Panc1 (cell line): ENCODE results near the gene TTC28. TPM values are rescaled to one million over a fixed set of nuclear protein-coding genes. Genes with fewer than 3 reads are reported as not detected.

Experiments used
- ATAC-seq: fragments of 200-7000 bp; cut with Tn5 transposase; 2 replicates; pipeline ENCODE4 v1.9.1; 2020; ENCODE audit warnings: mild to moderate bottlenecking, moderate library complexity
- BruUV-seq: library from RNA; stranded (reverse); fragments of 400-500 nt; replicated peaks from 2 replicates; lab custom pipeline; 2021; lab: Mats Ljungman, UMichigan
- CTCF ChIA-PET: fragments of 300-600 bp; sonication (Branson Sonifier 250); formaldehyde crosslinking; loops from one replicate; lab custom pipeline; 2022; ENCODE audit warnings: antibody characterized with exemption; lab: Charles Lee
- POLR2A ChIA-PET: fragments of 300-600 bp; sonication (Branson Sonifier 250); formaldehyde crosslinking; loops from one replicate; lab custom pipeline; 2022; ENCODE audit warnings: antibody characterized with exemption; lab: Charles Lee
- DNase-seq: peaks from one replicate; pipeline ENCODE4 v3.0.0-alpha.2; 2010; ENCODE audit warnings: low read depth, low spot score
- H3K27ac ChIP-seq: 2 replicates; pipeline ENCODE4 v1.5.1; 2011; ENCODE audit warnings: mild to moderate bottlenecking, low read length, inconsistent platforms
- H3K27me3 ChIP-seq: fragments of 200-500 bp; sonication (Bioruptor generic); 2 replicates; pipeline ENCODE4 v1.6.0; 2014; ENCODE audit warnings: low read length, inconsistent platforms; ENCODE audit not compliant: control insufficient read depth, insufficient read depth
- H3K36me3 ChIP-seq: fragments of 200-500 bp; sonication (Bioruptor generic); 2 replicates; pipeline ENCODE4 v1.5.1; 2014; ENCODE audit warnings: inconsistent platforms, mild to moderate bottlenecking, low read length, moderate library complexity; ENCODE audit not compliant: control insufficient read depth, insufficient read depth
- H3K4me1 ChIP-seq: 2 replicates; pipeline ENCODE4 v1.5.1; 2011; ENCODE audit warnings: inconsistent platforms, mild to moderate bottlenecking, low read length, moderate library complexity; ENCODE audit not compliant: control insufficient read depth, insufficient read depth
- H3K4me3 ChIP-seq, 2 experiments: 2 replicates each; pipeline ENCODE4 v1.5.1; 2011 to 2012; ENCODE audit warnings: low read depth in 2 of 2, low read length in 2 of 2, mild to moderate bottlenecking in 2 of 2, inconsistent platforms in 1 of 2, moderate library complexity in 1 of 2
- H3K9me3 ChIP-seq: fragments of 200-500 bp; sonication (Bioruptor generic); 2 replicates; pipeline ENCODE4 v1.5.1; 2014; ENCODE audit warnings: low read depth, mild to moderate bottlenecking, inconsistent platforms, low read length, moderate library complexity; ENCODE audit not compliant: control insufficient read depth, insufficient read depth
- POLR2AphosphoS5 ChIP-seq: IDR thresholded peaks from 2 replicates; pipeline ENCODE4 v1.6.1; 2012; ENCODE audit warnings: mild to moderate bottlenecking, low read depth, low read length, moderate library complexity
- SIN3A ChIP-seq: IDR thresholded peaks from 2 replicates; pipeline ENCODE4 v1.6.1; 2012; ENCODE audit warnings: low read depth, mild to moderate bottlenecking, low read length, moderate library complexity, borderline replicate concordance; ENCODE audit not compliant: insufficient read depth
- TCF7L2 ChIP-seq: IDR thresholded peaks from 2 replicates; pipeline ENCODE4 v1.6.1; 2011; ENCODE audit warnings: mild to moderate bottlenecking, low read depth, low read length, inconsistent platforms
- in situ Hi-C: cut with HindIII; loops from 2 replicates; pipeline ENCODE4 v1.10.0; 2016; ENCODE audit warnings: low sequenced_read_pairs, low pct_unique_long_range_greater_than_20kb
- intact Hi-C: fragments of 100-400 bp; cut with micrococcal nuclease; formaldehyde crosslinking; loops from one replicate; pipeline ENCODE4 v1.10.0; 2022; ENCODE audit not compliant: unreplicated experiment
- total RNA-seq: library from RNA; stranded (reverse); gene quantifications from one replicate; pipeline ENCODE4 v1.2.1, GENCODE V29; 2021; ENCODE audit not compliant: unreplicated experiment
- TF ChIP-seq, protein P1 (sequence below): fragments of 450-650 bp; IDR thresholded peaks from 2 replicates; pipeline ENCODE4 v1.5.1; 2017; ENCODE audit warnings: mild to moderate bottlenecking
- TF ChIP-seq, protein P2 (sequence below), 2 experiments: IDR thresholded peaks; 2 replicates each; pipeline ENCODE4 v1.6.1; 2011 to 2012; ENCODE audit warnings: low read depth in 2 of 2, control low read depth in 1 of 2, low read length in 1 of 2, mild to moderate bottlenecking in 1 of 2, moderate library complexity in 1 of 2; ENCODE audit not compliant: insufficient read depth in 1 of 2

TTC28 gene
- total RNA-seq, 1 experiment from 2014 or later: 24.8 TPM

DNA sequence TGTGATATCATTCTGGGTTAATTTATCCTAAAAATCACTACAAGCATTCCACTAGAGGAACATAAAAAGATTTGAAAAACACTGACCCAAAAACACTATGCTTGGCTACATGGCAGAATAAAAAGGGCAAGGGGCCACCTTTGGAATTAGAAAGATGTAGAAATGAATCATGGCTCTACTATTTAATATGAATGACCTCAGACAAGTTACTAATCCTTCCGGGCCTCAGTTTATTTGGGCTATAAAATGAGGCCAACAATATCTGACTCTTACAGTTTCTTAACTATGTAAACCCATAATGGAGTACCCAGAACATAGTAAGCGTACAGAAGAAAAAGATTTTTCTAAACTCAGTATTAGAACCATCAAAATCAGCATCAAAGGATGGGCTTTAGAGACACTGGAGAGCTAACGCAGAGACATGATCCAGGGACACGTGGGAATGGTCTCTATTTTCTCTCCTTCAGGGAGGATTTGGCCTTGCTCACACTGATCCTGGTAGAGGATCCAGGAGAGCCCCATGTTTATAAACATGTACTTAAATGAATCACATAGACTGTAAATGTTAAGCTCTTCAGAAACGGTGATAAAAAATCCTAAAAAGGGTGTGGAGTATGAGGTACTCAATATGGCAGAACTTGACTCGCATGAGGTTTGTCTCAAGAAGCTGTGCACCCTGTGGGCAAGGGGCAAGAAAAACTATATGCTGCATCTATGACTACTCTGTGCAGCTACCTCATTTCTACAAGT lies 472.2 kb downstream of the TTC28 start:
- intact Hi-C loops: no loop called here
- no TSS peak for BruUV-seq
- POLR2A ChIA-PET: no interaction called here

DNA sequence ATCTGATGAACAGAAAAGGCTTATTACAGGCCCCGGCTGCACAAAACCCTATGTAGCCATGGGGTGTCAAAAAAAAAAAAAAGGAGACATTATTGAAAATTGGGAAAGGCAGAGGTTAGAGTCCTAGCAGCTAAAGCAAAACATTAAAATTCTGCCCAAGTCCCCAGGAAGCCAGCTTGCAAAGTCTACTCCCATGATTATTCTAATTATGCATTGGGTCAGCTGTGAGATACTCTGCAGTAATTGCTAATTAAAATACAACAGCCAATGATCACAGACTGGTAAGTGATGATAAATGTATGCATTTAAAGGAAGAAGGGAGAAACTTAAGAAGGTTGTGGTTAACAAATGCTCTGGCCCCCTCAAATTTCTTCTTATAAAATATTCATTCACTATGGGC lies 473.7 kb downstream of the TTC28 start:
- H3K9me3 ChIP-seq: no peaks in the 10 kb centered on the region
- no peak overlapping the region for H3K4me3 ChIP-seq
- in situ Hi-C loops (no loop called here), intact Hi-C loops (no loop called here)
- DNase-seq (no peak), ATAC-seq (no peak)
- H3K27ac ChIP-seq: no peak overlapping the region
- ChIA-PET POLR2A (interaction anchor here (0.5 kb wide), 1 partner anchor 392 kb away, joined by 3 read pairs; no protein-coding TSS in a partner anchor), CTCF (no interaction called here)
- no peaks in the 10 kb centered on the region for H3K27me3 ChIP-seq
- no TSS peak for BruUV-seq
- H3K36me3 ChIP-seq: no peaks in the 10 kb centered on the region
- H3K4me1 ChIP-seq: no peaks in the 10 kb centered on the region
- TF ChIP-seq SIN3A: no peak
- TF ChIP-seq, protein P1, sequence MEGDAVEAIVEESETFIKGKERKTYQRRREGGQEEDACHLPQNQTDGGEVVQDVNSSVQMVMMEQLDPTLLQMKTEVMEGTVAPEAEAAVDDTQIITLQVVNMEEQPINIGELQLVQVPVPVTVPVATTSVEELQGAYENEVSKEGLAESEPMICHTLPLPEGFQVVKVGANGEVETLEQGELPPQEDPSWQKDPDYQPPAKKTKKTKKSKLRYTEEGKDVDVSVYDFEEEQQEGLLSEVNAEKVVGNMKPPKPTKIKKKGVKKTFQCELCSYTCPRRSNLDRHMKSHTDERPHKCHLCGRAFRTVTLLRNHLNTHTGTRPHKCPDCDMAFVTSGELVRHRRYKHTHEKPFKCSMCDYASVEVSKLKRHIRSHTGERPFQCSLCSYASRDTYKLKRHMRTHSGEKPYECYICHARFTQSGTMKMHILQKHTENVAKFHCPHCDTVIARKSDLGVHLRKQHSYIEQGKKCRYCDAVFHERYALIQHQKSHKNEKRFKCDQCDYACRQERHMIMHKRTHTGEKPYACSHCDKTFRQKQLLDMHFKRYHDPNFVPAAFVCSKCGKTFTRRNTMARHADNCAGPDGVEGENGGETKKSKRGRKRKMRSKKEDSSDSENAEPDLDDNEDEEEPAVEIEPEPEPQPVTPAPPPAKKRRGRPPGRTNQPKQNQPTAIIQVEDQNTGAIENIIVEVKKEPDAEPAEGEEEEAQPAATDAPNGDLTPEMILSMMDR: no peak
- TF ChIP-seq, protein P2, sequence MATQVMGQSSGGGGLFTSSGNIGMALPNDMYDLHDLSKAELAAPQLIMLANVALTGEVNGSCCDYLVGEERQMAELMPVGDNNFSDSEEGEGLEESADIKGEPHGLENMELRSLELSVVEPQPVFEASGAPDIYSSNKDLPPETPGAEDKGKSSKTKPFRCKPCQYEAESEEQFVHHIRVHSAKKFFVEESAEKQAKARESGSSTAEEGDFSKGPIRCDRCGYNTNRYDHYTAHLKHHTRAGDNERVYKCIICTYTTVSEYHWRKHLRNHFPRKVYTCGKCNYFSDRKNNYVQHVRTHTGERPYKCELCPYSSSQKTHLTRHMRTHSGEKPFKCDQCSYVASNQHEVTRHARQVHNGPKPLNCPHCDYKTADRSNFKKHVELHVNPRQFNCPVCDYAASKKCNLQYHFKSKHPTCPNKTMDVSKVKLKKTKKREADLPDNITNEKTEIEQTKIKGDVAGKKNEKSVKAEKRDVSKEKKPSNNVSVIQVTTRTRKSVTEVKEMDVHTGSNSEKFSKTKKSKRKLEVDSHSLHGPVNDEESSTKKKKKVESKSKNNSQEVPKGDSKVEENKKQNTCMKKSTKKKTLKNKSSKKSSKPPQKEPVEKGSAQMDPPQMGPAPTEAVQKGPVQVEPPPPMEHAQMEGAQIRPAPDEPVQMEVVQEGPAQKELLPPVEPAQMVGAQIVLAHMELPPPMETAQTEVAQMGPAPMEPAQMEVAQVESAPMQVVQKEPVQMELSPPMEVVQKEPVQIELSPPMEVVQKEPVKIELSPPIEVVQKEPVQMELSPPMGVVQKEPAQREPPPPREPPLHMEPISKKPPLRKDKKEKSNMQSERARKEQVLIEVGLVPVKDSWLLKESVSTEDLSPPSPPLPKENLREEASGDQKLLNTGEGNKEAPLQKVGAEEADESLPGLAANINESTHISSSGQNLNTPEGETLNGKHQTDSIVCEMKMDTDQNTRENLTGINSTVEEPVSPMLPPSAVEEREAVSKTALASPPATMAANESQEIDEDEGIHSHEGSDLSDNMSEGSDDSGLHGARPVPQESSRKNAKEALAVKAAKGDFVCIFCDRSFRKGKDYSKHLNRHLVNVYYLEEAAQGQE (IDR thresholded peaks at IDR 0.05; ENCODE audit: insufficient read depth in 1 of 2, low read depth in 2 of 2, low read length in 1 of 2): no peak
- no peak for TF ChIP-seq POLR2AphosphoS5
- TF ChIP-seq TCF7L2: no peak

More for the DNA sequence above, 472.2 kb downstream of the TTC28 start:
- H3K4me3 ChIP-seq: no peak overlapping the region
- ATAC-seq: no peak
- H3K9me3 ChIP-seq: no peaks in the 10 kb centered on the region
- no peak overlapping the region for H3K27ac ChIP-seq
- no peak for DNase-seq
- H3K27me3 ChIP-seq: no peaks in the 10 kb centered on the region
- H3K36me3 ChIP-seq: no peaks in the 10 kb centered on the region
- in situ Hi-C loops: no loop called here
- no peaks in the 10 kb centered on the region for H3K4me1 ChIP-seq
- TF ChIP-seq, protein P2 (IDR thresholded peaks at IDR 0.05; ENCODE audit: insufficient read depth in 1 of 2, low read depth in 2 of 2, low read length in 1 of 2): no peak
- TF ChIP-seq SIN3A (no peak), POLR2AphosphoS5 (no peak), TCF7L2 (no peak)
- TF ChIP-seq, protein P1: no peak
- CTCF ChIA-PET: no interaction called here
